SK-N-SH treated with all-trans-retinoic acid at 6 μM for 48 hours (cell line): Measurements from ENCODE around the gene SEPTIN8.

ENCODE experiments used
- ATAC-seq: fragments of 200-7000 bp; cut with Tn5 transposase; 3 replicates; pipeline ENCODE4 v1.9.1; 2020; ENCODE audit warnings: mild to moderate bottlenecking, moderate library complexity
- ARNTL ChIP-seq: fragments of 450-650 bp; formaldehyde crosslinking; IDR thresholded peaks from 2 replicates; pipeline ENCODE4 v1.5.0; 2020; ENCODE audit warnings: low read depth, mild to moderate bottlenecking, moderate library complexity, borderline replicate concordance
- BACH2 ChIP-seq: fragments of 250-450 bp; sonication (Bioruptor Pico); IDR thresholded peaks from 2 replicates; pipeline ENCODE4 v1.9.0; 2021; ENCODE audit warnings: mild to moderate bottlenecking, borderline replicate concordance
- CSDC2 ChIP-seq: fragments of 250-450 bp; sonication (Bioruptor Pico); IDR thresholded peaks from 2 replicates; pipeline ENCODE4 v1.5.0; 2020; ENCODE audit warnings: mild to moderate bottlenecking, moderate library complexity
- ESRRG ChIP-seq: fragments of 250-450 bp; sonication (Bioruptor Pico); IDR thresholded peaks from 2 replicates; pipeline ENCODE4 v1.6.1; 2021; ENCODE audit warnings: mild to moderate bottlenecking
- GLIS3 ChIP-seq: fragments of 250-450 bp; sonication (Bioruptor Pico); IDR thresholded peaks from 2 replicates; pipeline ENCODE4 v1.5.0; 2020; ENCODE audit warnings: mild to moderate bottlenecking, moderate library complexity
- ISL1 ChIP-seq: fragments of 250-450 bp; sonication (Bioruptor Pico); IDR thresholded peaks from 2 replicates; pipeline ENCODE4 v2.1.2; 2022; ENCODE audit warnings: mild to moderate bottlenecking, moderate library complexity
- OSR1 ChIP-seq: fragments of 250-450 bp; sonication (Bioruptor Pico); IDR thresholded peaks from 2 replicates; pipeline ENCODE4 v1.8.0; 2022; ENCODE audit warnings: moderate library complexity, mild to moderate bottlenecking, inconsistent platforms
- PPARA ChIP-seq: fragments of 250-450 bp; sonication (Bioruptor Pico); IDR thresholded peaks from 2 replicates; pipeline ENCODE4 v1.5.0; 2020; ENCODE audit warnings: mild to moderate bottlenecking, borderline replicate concordance
- RARB ChIP-seq: fragments of 250-450 bp; sonication (Bioruptor Pico); IDR thresholded peaks from 2 replicates; pipeline ENCODE4 v1.8.0; 2021; ENCODE audit warnings: mild to moderate bottlenecking, moderate library complexity
- SNAI2 ChIP-seq: fragments of 250-450 bp; sonication (Bioruptor Pico); IDR thresholded peaks from 2 replicates; pipeline ENCODE4 v1.5.0; 2020; ENCODE audit warnings: mild to moderate bottlenecking, moderate library complexity
- TCF4 ChIP-seq: fragments of 250-450 bp; sonication (Bioruptor Pico); IDR thresholded peaks from 2 replicates; pipeline ENCODE4 v1.8.0; 2021; ENCODE audit warnings: mild to moderate bottlenecking, moderate library complexity, borderline replicate concordance
- TOX ChIP-seq: fragments of 250-450 bp; sonication (Bioruptor Pico); IDR thresholded peaks from 2 replicates; pipeline ENCODE4 v1.8.0; 2021; ENCODE audit warnings: mild to moderate bottlenecking, moderate library complexity, borderline replicate concordance
- ZC3H10 ChIP-seq: fragments of 250-450 bp; sonication (Bioruptor Pico); IDR thresholded peaks from 2 replicates; pipeline ENCODE4 v1.5.1; 2021; ENCODE audit warnings: mild to moderate bottlenecking, moderate library complexity
- ZFP3 ChIP-seq: fragments of 250-450 bp; sonication (Bioruptor Pico); IDR thresholded peaks from 2 replicates; pipeline ENCODE4 v1.5.0; 2020; ENCODE audit warnings: mild to moderate bottlenecking, moderate library complexity
- ZFP30 ChIP-seq: fragments of 450-650 bp; formaldehyde crosslinking; IDR thresholded peaks from 2 replicates; pipeline ENCODE4 v1.5.0; 2022; ENCODE audit warnings: mild to moderate bottlenecking, moderate library complexity
- ZNF565 ChIP-seq: fragments of 450-650 bp; formaldehyde crosslinking; conservative IDR thresholded peaks from 2 replicates; pipeline ENCODE4 v1.5.0; 2020; ENCODE audit warnings: low read depth, mild to moderate bottlenecking, moderate library complexity
- ZNF70 ChIP-seq: fragments of 450-650 bp; formaldehyde crosslinking; IDR thresholded peaks from 2 replicates; pipeline ENCODE4 v1.5.0; 2020; ENCODE audit warnings: mild to moderate bottlenecking, moderate library complexity
- ZNF8 ChIP-seq: fragments of 450-650 bp; formaldehyde crosslinking; IDR thresholded peaks from 2 replicates; pipeline ENCODE4 v1.5.0; 2020; ENCODE audit warnings: mild to moderate bottlenecking, moderate library complexity
- TF ChIP-seq, protein P1 (sequence below): fragments of 250-450 bp; sonication (Bioruptor Pico); IDR thresholded peaks from 2 replicates; pipeline ENCODE4 v1.5.1; 2020; ENCODE audit warnings: low read depth, mild to moderate bottlenecking, moderate library complexity
- TF ChIP-seq, protein P2 (sequence below): fragments of 250-450 bp; sonication (Bioruptor Pico); IDR thresholded peaks from 2 replicates; pipeline ENCODE4 v1.5.1; 2021; ENCODE audit warnings: mild to moderate bottlenecking, moderate library complexity
- TF ChIP-seq, protein P3 (sequence below): fragments of 250-450 bp; sonication (Bioruptor Pico); IDR thresholded peaks from 2 replicates; pipeline ENCODE4 v1.5.0; 2020; ENCODE audit warnings: mild to moderate bottlenecking, moderate library complexity
- TF ChIP-seq, protein P4 (sequence below): fragments of 250-450 bp; sonication (Bioruptor Pico); IDR thresholded peaks from 2 replicates; pipeline ENCODE4 v1.8.0; 2021; ENCODE audit warnings: low read depth, mild to moderate bottlenecking, moderate library complexity, borderline replicate concordance

Gene SEPTIN8

DNA sequence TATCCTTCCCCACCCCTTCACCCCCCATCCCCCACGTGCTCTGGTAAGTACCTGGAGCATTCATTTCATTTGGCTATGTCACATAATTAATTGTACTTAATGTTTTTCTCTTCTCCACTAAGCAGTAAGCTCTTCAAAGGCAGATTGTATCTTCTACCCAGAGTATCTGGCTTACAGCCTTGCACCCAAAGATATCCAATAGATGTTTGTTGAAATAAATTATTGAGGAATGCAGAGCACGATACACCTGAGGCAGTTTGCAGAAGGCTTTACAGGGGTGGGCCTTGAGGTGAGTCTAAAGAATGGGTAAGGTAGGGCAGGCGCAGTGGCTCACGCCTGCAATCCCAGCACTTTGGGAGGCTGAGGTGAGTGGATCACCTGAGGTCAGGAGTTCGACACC is 33.6 kb upstream of the SEPTIN8 start:
- no peak for ATAC-seq

DNA sequence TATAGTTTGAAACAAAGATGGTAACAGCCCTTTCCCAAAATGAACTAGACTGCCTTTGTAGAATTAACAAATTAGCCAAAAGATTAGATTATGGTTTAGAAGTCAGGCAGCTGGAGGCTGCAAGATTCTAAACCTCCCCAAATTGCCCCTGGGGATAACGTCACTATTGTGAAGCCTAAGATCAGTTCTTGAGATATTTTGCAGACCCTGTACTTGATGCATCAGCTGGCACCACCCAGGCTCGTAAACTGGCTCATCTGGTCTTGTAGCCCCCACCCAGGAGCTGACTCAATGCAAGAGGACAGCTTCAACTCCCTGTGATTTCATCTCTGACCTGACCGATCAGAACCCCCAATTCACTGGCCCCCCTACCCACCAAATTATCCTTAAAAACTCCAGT is 31.8 kb upstream of the SEPTIN8 start:
- ATAC-seq: no peak
- TF ChIP-seq, protein P1, sequence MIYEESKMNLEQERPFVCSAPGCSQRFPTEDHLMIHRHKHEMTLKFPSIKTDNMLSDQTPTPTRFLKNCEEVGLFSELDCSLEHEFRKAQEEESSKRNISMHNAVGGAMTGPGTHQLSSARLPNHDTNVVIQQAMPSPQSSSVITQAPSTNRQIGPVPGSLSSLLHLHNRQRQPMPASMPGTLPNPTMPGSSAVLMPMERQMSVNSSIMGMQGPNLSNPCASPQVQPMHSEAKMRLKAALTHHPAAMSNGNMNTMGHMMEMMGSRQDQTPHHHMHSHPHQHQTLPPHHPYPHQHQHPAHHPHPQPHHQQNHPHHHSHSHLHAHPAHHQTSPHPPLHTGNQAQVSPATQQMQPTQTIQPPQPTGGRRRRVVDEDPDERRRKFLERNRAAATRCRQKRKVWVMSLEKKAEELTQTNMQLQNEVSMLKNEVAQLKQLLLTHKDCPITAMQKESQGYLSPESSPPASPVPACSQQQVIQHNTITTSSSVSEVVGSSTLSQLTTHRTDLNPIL (CRISPR knock-in tag): no peak
- TF ChIP-seq ARNTL (no peak), SNAI2 (CRISPR knock-in tag) (no peak), RARB (CRISPR knock-in tag) (no peak), ISL1 (CRISPR knock-in tag) (no peak), CSDC2 (no peak), GLIS3 (CRISPR knock-in tag) (no peak), ZFP3 (CRISPR knock-in tag) (no peak)

More for the DNA sequence above, 33.6 kb upstream of the SEPTIN8 start:
- TF ChIP-seq, protein P2, sequence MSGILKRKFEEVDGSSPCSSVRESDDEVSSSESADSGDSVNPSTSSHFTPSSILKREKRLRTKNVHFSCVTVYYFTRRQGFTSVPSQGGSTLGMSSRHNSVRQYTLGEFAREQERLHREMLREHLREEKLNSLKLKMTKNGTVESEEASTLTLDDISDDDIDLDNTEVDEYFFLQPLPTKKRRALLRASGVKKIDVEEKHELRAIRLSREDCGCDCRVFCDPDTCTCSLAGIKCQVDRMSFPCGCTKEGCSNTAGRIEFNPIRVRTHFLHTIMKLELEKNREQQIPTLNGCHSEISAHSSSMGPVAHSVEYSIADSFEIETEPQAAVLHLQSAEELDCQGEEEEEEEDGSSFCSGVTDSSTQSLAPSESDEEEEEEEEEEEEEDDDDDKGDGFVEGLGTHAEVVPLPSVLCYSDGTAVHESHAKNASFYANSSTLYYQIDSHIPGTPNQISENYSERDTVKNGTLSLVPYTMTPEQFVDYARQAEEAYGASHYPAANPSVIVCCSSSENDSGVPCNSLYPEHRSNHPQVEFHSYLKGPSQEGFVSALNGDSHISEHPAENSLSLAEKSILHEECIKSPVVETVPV (CRISPR knock-in tag): no peak
- TF ChIP-seq OSR1 (CRISPR knock-in tag): no peak
- TF ChIP-seq CSDC2: no peak
- TF ChIP-seq PPARA (CRISPR knock-in tag): no peak
- no peak for TF ChIP-seq RARB (CRISPR knock-in tag)
- TF ChIP-seq, protein P3, sequence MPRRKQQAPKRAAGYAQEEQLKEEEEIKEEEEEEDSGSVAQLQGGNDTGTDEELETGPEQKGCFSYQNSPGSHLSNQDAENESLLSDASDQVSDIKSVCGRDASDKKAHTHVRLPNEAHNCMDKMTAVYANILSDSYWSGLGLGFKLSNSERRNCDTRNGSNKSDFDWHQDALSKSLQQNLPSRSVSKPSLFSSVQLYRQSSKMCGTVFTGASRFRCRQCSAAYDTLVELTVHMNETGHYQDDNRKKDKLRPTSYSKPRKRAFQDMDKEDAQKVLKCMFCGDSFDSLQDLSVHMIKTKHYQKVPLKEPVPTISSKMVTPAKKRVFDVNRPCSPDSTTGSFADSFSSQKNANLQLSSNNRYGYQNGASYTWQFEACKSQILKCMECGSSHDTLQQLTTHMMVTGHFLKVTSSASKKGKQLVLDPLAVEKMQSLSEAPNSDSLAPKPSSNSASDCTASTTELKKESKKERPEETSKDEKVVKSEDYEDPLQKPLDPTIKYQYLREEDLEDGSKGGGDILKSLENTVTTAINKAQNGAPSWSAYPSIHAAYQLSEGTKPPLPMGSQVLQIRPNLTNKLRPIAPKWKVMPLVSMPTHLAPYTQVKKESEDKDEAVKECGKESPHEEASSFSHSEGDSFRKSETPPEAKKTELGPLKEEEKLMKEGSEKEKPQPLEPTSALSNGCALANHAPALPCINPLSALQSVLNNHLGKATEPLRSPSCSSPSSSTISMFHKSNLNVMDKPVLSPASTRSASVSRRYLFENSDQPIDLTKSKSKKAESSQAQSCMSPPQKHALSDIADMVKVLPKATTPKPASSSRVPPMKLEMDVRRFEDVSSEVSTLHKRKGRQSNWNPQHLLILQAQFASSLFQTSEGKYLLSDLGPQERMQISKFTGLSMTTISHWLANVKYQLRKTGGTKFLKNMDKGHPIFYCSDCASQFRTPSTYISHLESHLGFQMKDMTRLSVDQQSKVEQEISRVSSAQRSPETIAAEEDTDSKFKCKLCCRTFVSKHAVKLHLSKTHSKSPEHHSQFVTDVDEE (CRISPR knock-in tag): no peak
- no peak for TF ChIP-seq BACH2
- no peak for TF ChIP-seq ZFP30 (CRISPR knock-in tag)
- no peak for TF ChIP-seq ARNTL
- no peak for TF ChIP-seq ZFP3 (CRISPR knock-in tag)
- TF ChIP-seq ZNF70 (CRISPR knock-in tag): no peak
- TF ChIP-seq ESRRG: no peak
- no peak for TF ChIP-seq ZNF8
- TF ChIP-seq, protein P1 (CRISPR knock-in tag): no peak
- TF ChIP-seq ZNF565: no peak
- TF ChIP-seq TOX (CRISPR knock-in tag): no peak
- TF ChIP-seq, all 23 proteins: peak for 0

DNA sequence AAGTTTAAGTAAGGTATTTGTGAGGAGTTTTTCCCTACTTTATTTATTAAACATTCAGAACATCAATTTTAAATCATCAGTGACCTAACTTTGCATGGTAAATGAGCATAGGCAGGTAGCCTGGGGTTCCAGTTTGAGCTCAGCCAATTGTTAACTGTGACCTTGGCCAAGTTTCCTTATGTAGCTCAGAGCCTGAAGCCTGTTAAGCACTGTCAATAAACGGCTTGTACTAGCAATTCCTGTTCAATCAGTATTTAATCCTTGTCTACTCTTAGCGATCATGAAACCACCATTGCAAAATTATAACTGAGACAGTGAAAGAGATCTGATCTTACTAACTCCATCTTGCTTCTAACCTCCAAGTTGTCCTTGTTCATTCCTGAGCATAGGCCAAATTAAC is 31.4 kb upstream of the SEPTIN8 start:
- ATAC-seq: no peak
- TF ChIP-seq TCF4 (CRISPR knock-in tag) (no peak), CSDC2 (no peak), ZFP3 (CRISPR knock-in tag) (no peak), ZFP30 (CRISPR knock-in tag) (no peak), GLIS3 (CRISPR knock-in tag) (no peak), PPARA (CRISPR knock-in tag) (no peak), ZNF8 (no peak), ZC3H10 (CRISPR knock-in tag) (no peak), BACH2 (no peak), ZNF70 (CRISPR knock-in tag) (no peak), ISL1 (CRISPR knock-in tag) (no peak), ARNTL (no peak), RARB (CRISPR knock-in tag) (no peak), SNAI2 (CRISPR knock-in tag) (no peak), OSR1 (CRISPR knock-in tag) (no peak), ESRRG (no peak)
- TF ChIP-seq, protein P3 (CRISPR knock-in tag): no peak
- TF ChIP-seq, protein P4, sequence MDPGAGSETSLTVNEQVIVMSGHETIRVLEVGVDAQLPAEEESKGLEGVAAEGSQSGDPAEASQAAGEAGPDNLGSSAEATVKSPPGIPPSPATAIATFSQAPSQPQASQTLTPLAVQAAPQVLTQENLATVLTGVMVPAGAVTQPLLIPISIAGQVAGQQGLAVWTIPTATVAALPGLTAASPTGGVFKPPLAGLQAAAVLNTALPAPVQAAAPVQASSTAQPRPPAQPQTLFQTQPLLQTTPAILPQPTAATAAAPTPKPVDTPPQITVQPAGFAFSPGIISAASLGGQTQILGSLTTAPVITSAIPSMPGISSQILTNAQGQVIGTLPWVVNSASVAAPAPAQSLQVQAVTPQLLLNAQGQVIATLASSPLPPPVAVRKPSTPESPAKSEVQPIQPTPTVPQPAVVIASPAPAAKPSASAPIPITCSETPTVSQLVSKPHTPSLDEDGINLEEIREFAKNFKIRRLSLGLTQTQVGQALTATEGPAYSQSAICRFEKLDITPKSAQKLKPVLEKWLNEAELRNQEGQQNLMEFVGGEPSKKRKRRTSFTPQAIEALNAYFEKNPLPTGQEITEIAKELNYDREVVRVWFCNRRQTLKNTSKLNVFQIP (CRISPR knock-in tag): no peak
